ENCODE results near the gene ITIH4. TPM values are rescaled to one million over a fixed set of nuclear protein-coding genes. Genes with fewer than 3 reads are reported as not detected.
A peak's percentile ranks its signal among the peaks of the same experiment; 100 is the strongest.

The ITIH4 gene
- total RNA-seq, 1 donor from 2014 or later, result 3.2 TPM

- intact Hi-C loops (cut with DNase I), result no loop called here
- no peak for DNase-seq (ENCODE audit: low spot score)
These were observed 6.0 kb upstream of the ITIH4 start for GRCh38 chr3:52836471-52836845.

- intact Hi-C loops (cut with DNase I), result no loop called here
- peak; percentile 82 for DNase-seq (ENCODE audit: low spot score)
These were observed 5.4 kb upstream of the ITIH4 start for GRCh38 chr3:52835766-52836470.

GRCh38 chr3:52834871-52835501 lies 4.5 kb upstream of the ITIH4 start, which contains the start of gene MUSTN1:
TSS of gene MUSTN1 (minus strand) at chr3:52835019. CDS start at chr3:52834948, 71 bp downstream.
- intact Hi-C loops (cut with DNase I), result no loop called here
- DNase-seq (ENCODE audit: low spot score), result no peak

- intact Hi-C loops (cut with DNase I), result no loop called here
- DNase-seq (ENCODE audit: low spot score), result no peak
These were observed 2.7 kb upstream of the ITIH4 start for GRCh38 chr3:52833202-52833601.

- DNase-seq (ENCODE audit: low spot score), result no peak
- intact Hi-C loops (cut with DNase I), result no loop called here
These were observed 1.2 kb upstream of the ITIH4 start for GRCh38 chr3:52831500-52832301.

GRCh38 chr3:52829906-52830463 lies 487 bp downstream of the ITIH4 start:
- DNase-seq (ENCODE audit: low spot score), result no peak
- intact Hi-C loops (cut with DNase I), result no loop called here

GRCh38 chr3:52829482-52829881 lies 990 bp downstream of the ITIH4 start:
- intact Hi-C loops (cut with DNase I), result no loop called here
- DNase-seq (ENCODE audit: low spot score), result no peak

- intact Hi-C loops (cut with DNase I), result no loop called here
These were observed 2.6 kb downstream of the ITIH4 start for GRCh38 chr3:52827866-52828376.

GRCh38 chr3:52827441-52827840 lies 3.0 kb downstream of the ITIH4 start:
- intact Hi-C loops (cut with DNase I), result no loop called here
- DNase-seq (ENCODE audit: low spot score), result no peak

More at GRCh38 chr3:52827866-52828376, 2.6 kb downstream of the ITIH4 start:
- no peak for DNase-seq (ENCODE audit: low spot score)

GRCh38 chr3:52824037-52824436 lies 6.4 kb downstream of the ITIH4 start:
- DNase-seq (ENCODE audit: low spot score), result no peak
- intact Hi-C loops (cut with DNase I), result no loop called here

GRCh38 chr3:52822363-52822762 lies 8.1 kb downstream of the ITIH4 start:
- DNase-seq (ENCODE audit: low spot score), result no peak
- intact Hi-C loops (cut with DNase I), result no loop called here

GRCh38 chr3:52820736-52821135 lies 9.7 kb downstream of the ITIH4 start:
- no peak for DNase-seq (ENCODE audit: low spot score)
- intact Hi-C loops (cut with DNase I), result no loop called here

- no peak for DNase-seq (ENCODE audit: low spot score)
- intact Hi-C loops (cut with DNase I), result no loop called here
These were observed 10.5 kb downstream of the ITIH4 start for GRCh38 chr3:52819936-52820335.

- no peak for DNase-seq (ENCODE audit: low spot score)
- intact Hi-C loops (cut with DNase I), result no loop called here
These were observed 12.6 kb downstream of the ITIH4 start for GRCh38 chr3:52817860-52818259.

GRCh38 chr3:52817221-52817620 lies 13.3 kb downstream of the ITIH4 start:
- intact Hi-C loops (cut with DNase I), result no loop called here
- no peak for DNase-seq (ENCODE audit: low spot score)

GRCh38 chr3:52816654-52817053 lies 13.8 kb downstream of the ITIH4 start:
- intact Hi-C loops (cut with DNase I), result no loop called here

GRCh38 chr3:52816199-52816598 lies 14.3 kb downstream of the ITIH4 start:
- DNase-seq (ENCODE audit: low spot score), result no peak
- intact Hi-C loops (cut with DNase I), result no loop called here

More at GRCh38 chr3:52816654-52817053, 13.8 kb downstream of the ITIH4 start:
- no peak for DNase-seq (ENCODE audit: low spot score)

- no peak for DNase-seq (ENCODE audit: low spot score)
- intact Hi-C loops (cut with DNase I), result no loop called here
These were observed 16.7 kb downstream of the ITIH4 start for GRCh38 chr3:52813810-52814209.

- intact Hi-C loops (cut with DNase I), result no loop called here
- DNase-seq (ENCODE audit: low spot score), result no peak
These were observed 18.9 kb downstream of the ITIH4 start for GRCh38 chr3:52811452-52812011.

GRCh38 chr3:52810923-52811322 lies 19.5 kb downstream of the ITIH4 start:
- intact Hi-C loops (cut with DNase I), result no loop called here
- DNase-seq (ENCODE audit: low spot score), result no peak
